GM12878 (cell line): Measurements from ENCODE around the gene BRCA2. TPM values are rescaled to one million over a fixed set of nuclear protein-coding genes. Genes with fewer than 3 reads are reported as not detected.
A peak's percentile ranks its signal among the peaks of the same experiment; 100 is the strongest.

Source experiments
- BHLHE40 ChIP-seq, 2 experiments: fragments of 450-650 bp in 1 of 2; IDR thresholded peaks; 2 replicates each; pipeline ENCODE4 v1.6.1; 2011 to 2017; ENCODE audit warnings: low read depth in 2 of 2, borderline replicate concordance in 1 of 2, improper control_type of control experiment in 1 of 2, low read length in 1 of 2, mild to moderate bottlenecking in 1 of 2
- CEBPB ChIP-seq, 2 experiments: fragments of 150-350 bp in 1 of 2; IDR thresholded peaks; 2 replicates each; pipeline ENCODE4 v1.6.1; 2012 to 2014; ENCODE audit warnings: low read depth in 2 of 2, low read length in 2 of 2, borderline replicate concordance in 1 of 2, inconsistent platforms in 1 of 2
- CREB1 ChIP-seq: IDR thresholded peaks from 2 replicates; pipeline ENCODE4 v1.6.1; 2012; ENCODE audit warnings: low read depth, mild to moderate bottlenecking, inconsistent platforms
- DPF2 ChIP-seq: fragments of 450-650 bp; IDR thresholded peaks from 2 replicates; pipeline ENCODE4 v1.6.1; 2017; ENCODE audit warnings: mild to moderate bottlenecking
- EED ChIP-seq: sonication (generic); IDR thresholded peaks from 2 replicates; pipeline ENCODE4 v1.6.1; 2016; ENCODE audit warnings: antibody characterized with exemption, low read depth
- HDAC6 ChIP-seq: fragments of 200-600 bp; sonication (generic); IDR thresholded peaks from one replicate; pipeline ENCODE4 v1.8.0; 2017; ENCODE audit warnings: antibody characterized with exemption; ENCODE audit not compliant: unreplicated experiment
- IKZF2 ChIP-seq, 2 experiments: fragments of 450-650 bp; IDR thresholded peaks; 2 replicates each; pipeline ENCODE4 v1.6.1; 2017; ENCODE audit warnings: mild to moderate bottlenecking in 2 of 2, moderate library complexity in 2 of 2
- POLR2A ChIP-seq: IDR thresholded peaks from 2 replicates; pipeline ENCODE4 v1.6.1; 2011; ENCODE audit warnings: low read depth, mild to moderate bottlenecking, low read length
- RCOR1 ChIP-seq: conservative IDR thresholded peaks from 2 replicates; pipeline ENCODE4 v1.6.1; 2012; ENCODE audit warnings: low read depth, low read length, improper control_type of control experiment
- USF1 ChIP-seq: IDR thresholded peaks from 2 replicates; pipeline ENCODE4 v1.6.1; 2011; ENCODE audit warnings: borderline replicate concordance, low read depth, mild to moderate bottlenecking, moderate library complexity, mixed read lengths, low read length; ENCODE audit not compliant: insufficient read depth; ENCODE audit errors: extremely low read length
- polyA plus RNA-seq, 11 experiments: library from polyadenylated mRNA; depleted of rRNA in 4 of 11; unstranded in 6 of 11; stranded (reverse) in 5 of 11; fragments of >200 nt; fragmentation: Nextera tagmentation in 4 of 11; fragmentation: Illumina TruSeq in 1 of 11; extraction: Ambion mirVana in 4 of 11; extraction: Trizol in 1 of 11; gene quantifications; 1 replicate in 1 of 11; 2 replicates in 10 of 11; pipeline versions ENCODE4 v1.2.1 to v1.2.3, GENCODE V29; 2011 to 2016; ENCODE audit warnings: inconsistent platforms in 2 of 11, missing spikeins in 2 of 11, low read depth in 1 of 11
- total RNA-seq, 4 experiments: library from RNA; depleted of rRNA in 3 of 4; stranded (reverse); fragments of >200 nt in 3 of 4; fragmentation: Illumina TruSeq in 1 of 4; extraction: Trizol in 1 of 4; gene quantifications; 2 replicates each; pipeline versions ENCODE4 v1.2.1 to v1.2.3, GENCODE V29; 2013 to 2021

Gene BRCA2
- total and polyA plus RNA-seq, 10 of the 15 experiments (the other 5 are each of a cell fraction or from before 2014, with no cell fraction given), result 7.6 to 42.2 (median 23.9) TPM

GRCh38 chr13:32426990-32427851, 111.9 kb downstream of the BRCA2 start (continued):
- 0 out of 2 replicates have a peak, but pooled peaks have one; percentile 31 for TF ChIP-seq CREB1
- no peak for TF ChIP-seq USF1
- TF ChIP-seq BHLHE40 (IDR thresholded peaks at IDR 0.05; ENCODE audit: borderline replicate concordance in 1 of 2, low read depth in 2 of 2, low read length in 1 of 2), result peak in 1 of 2 experiments; percentile 11; a peak in 1 of 4 replicates
- 0 out of 4 replicates have a peak, but pooled peaks of 1 of the 2 experiments have one; percentile 13 for TF ChIP-seq IKZF2 (IDR thresholded peaks at IDR 0.05)
- peak; percentile 15; the same call in 1 of the 2 replicates for TF ChIP-seq DPF2
- peak in 1 of 2 experiments; percentile 54; a peak in 1 of 4 replicates for TF ChIP-seq CEBPB (IDR thresholded peaks at IDR 0.05; ENCODE audit: borderline replicate concordance in 1 of 2, low read depth in 2 of 2, low read length in 2 of 2)
- TF ChIP-seq POLR2A, result peak; percentile 66; the same call in 1 of the 2 replicates
- 0 out of 2 replicates have a peak, but pooled peaks have one; percentile 1 for TF ChIP-seq EED
- peak; percentile 34 for TF ChIP-seq HDAC6
- TF ChIP-seq RCOR1, result 0 out of 2 replicates have a peak, but pooled peaks have one; percentile 15
